ENCODE results near the gene SETD1A. TPM values are rescaled to one million over a fixed set of nuclear protein-coding genes. Genes with fewer than 3 reads are reported as not detected.

The SETD1A gene
- total and polyA plus RNA-seq, 2 of the 8 experiments (the other 6 are each of a cell fraction or from before 2014, with no cell fraction given), result 4.8 to 29.0 TPM

- Histone ChIP-seq H4K8ac (ENCODE audit: extremely low read depth, insufficient read depth, low read length) (no peak overlapping the region), H3K56ac (replicated peaks; ENCODE audit: insufficient read length, low read depth, low read length) (no peak overlapping the region), H3K79me2 (ENCODE audit: control insufficient read depth in 1 of 2, insufficient read depth in 2 of 2, low read length in 2 of 2) (no peaks in the 10 kb centered on the region), H2AFZ (ENCODE audit: low read length) (no peak overlapping the region), H4K5ac (ENCODE audit: insufficient read length, low read depth, low read length) (no peak overlapping the region), H3K27ac (ENCODE audit: low read depth, low read length) (no peak overlapping the region), H3K4me2 (ENCODE audit: insufficient read depth in 1 of 2, low read depth in 2 of 2, low read length in 2 of 2) (no peak overlapping the region), H3K18ac (ENCODE audit: extremely low read depth, low read length) (no peak overlapping the region), H3K79me1 (ENCODE audit: low read depth, low read length) (no peaks in the 10 kb centered on the region), H2AK5ac (ENCODE audit: low read depth, low read length) (no peak overlapping the region), H3K9me3 (ENCODE audit: insufficient read depth in 2 of 2, low read depth in 1 of 2, low read length in 1 of 2) (no peaks in the 10 kb centered on the region), H3K4me3 (ENCODE audit: extremely low read depth in 1 of 4, insufficient read depth in 2 of 4, low read depth in 3 of 4, low read length in 4 of 4) (no peak overlapping the region), H2BK120ac (replicated peaks; ENCODE audit: low read depth, low read length) (no peak overlapping the region), H3K36me3 (ENCODE audit: control insufficient read depth in 2 of 4, insufficient read depth in 4 of 4, low read length in 3 of 4) (no peaks in the 10 kb centered on the region), H2BK20ac (ENCODE audit: low read length) (no peak overlapping the region), H3K4me1 (replicated peaks in 1 of 4; ENCODE audit: control insufficient read depth in 3 of 4, insufficient read depth in 4 of 4, low read length in 3 of 4) (no peaks in the 10 kb centered on the region; a peak in 1 of 7 replicates), H3K23ac (ENCODE audit: insufficient read length) (no peak overlapping the region), H3K27me3 (replicated peaks in 1 of 4; ENCODE audit: control insufficient read depth in 3 of 4, extremely low read depth in 1 of 4, insufficient read depth in 3 of 4, low read length in 3 of 4) (no peaks in the 10 kb centered on the region; a peak in 2 of 7 replicates), H3K4ac (replicated peaks; ENCODE audit: insufficient read length, low read depth, low read length) (no peak overlapping the region), H2BK5ac (ENCODE audit: low read depth, low read length) (no peak overlapping the region), H2BK15ac (ENCODE audit: low read length) (no peak overlapping the region), H4K91ac (replicated peaks; ENCODE audit: insufficient read length, low read length) (no peak overlapping the region), H3K23me2 (ENCODE audit: low read depth, low read length) (no peaks in the 10 kb centered on the region), H3K14ac (ENCODE audit: insufficient read length) (no peak overlapping the region), H2BK12ac (ENCODE audit: low read depth, low read length) (no peak overlapping the region), H3K9ac (replicated peaks in 1 of 4; ENCODE audit: extremely low read depth in 1 of 4, low read depth in 3 of 4, low read length in 3 of 4) (no peak overlapping the region), H4K20me1 (replicated peaks in 1 of 2; ENCODE audit: control insufficient read depth in 1 of 2, insufficient read depth in 2 of 2, low read length in 2 of 2) (no peaks in the 10 kb centered on the region)
- ChIA-PET POLR2A (ENCODE audit: partially characterized antibody) (interaction anchor here (1.5 kb wide), 1 partner anchor 32 kb away, joined by 5 read pairs; the partner anchor contains the start of gene HSD3B7), CTCF (ENCODE audit: partially characterized antibody) (interaction anchor here (0.6 to 3.2 kb wide), 7 partner anchors 15 to 37 kb away, joined by 3 to 16 read pairs (median 4); partner anchors contain the start of gene HSD3B7)
- TF ChIP-seq SUZ12 (IDR thresholded peaks at IDR 0.05; ENCODE audit: low read length), result no peak
- peak; percentile 17 to 49 (median 32); a peak in 3 of 4 replicates for TF ChIP-seq CTCF (IDR thresholded peaks at IDR 0.05; ENCODE audit: control extremely low read depth in 1 of 3, insufficient read depth in 1 of 3, low read depth in 1 of 3, low read length in 3 of 3)
- TF ChIP-seq RAD21 (IDR thresholded peaks at IDR 0.05 in 1 of 2, conservative IDR thresholded peaks at IDR 0.05 in 1 of 2; ENCODE audit: low read depth in 2 of 2, low read length in 2 of 2), result peak; percentile 25 to 43; a peak in 3 of 4 replicates
- TF ChIP-seq TAF7 (optimal IDR thresholded peaks at IDR 0.05; ENCODE audit: borderline replicate concordance, low read depth, low read length), result no peak
- TF ChIP-seq ATF3 (IDR thresholded peaks at IDR 0.05; ENCODE audit: insufficient read depth, low read depth, low read length), result no peak
- FAIRE-seq (no peak), DNase-seq (ENCODE audit: low read depth in 1 of 2, low spot score in 2 of 2) (no peak)
- WGBS, 2 experiments (ENCODE audit: extremely low coverage in 1 of 2, insufficient coverage in 1 of 2, insufficient read length in 1 of 2, insufficient replicate concordance in 2 of 2, low coverage in 1 of 2, low lambda C conversion rate in 2 of 2, missing lambda C conversion rate in 1 of 2), result 84% methylated on average over 6 of the region's 6 CpGs; no CpG with 5 or more reads in 1 of the 2 experiments
Measured at GRCh38 chr16:31016018-31016417, 58.5 kb downstream of the SETD1A start.

All from H1 (cell line).